ENCODE measurements around the gene ZNF649. TPM values are rescaled to one million over a fixed set of nuclear protein-coding genes. Genes with fewer than 3 reads are reported as not detected.

ZNF649 gene
- total RNA-seq, 1 experiment from 2014 or later: 8.8 TPM

GRCh38 chr19:51905206-51905605, 389 bp upstream of the ZNF649 start:
- TF ChIP-seq EZH2 (IDR thresholded peaks at IDR 0.05; ENCODE audit: low read depth) (no peak), CTCF (conservative IDR thresholded peaks at IDR 0.05) (no peak)
- H3K27me3 ChIP-seq (ENCODE audit: insufficient read depth, low read depth): no peaks in the 10 kb centered on the region
- H3K4me2 ChIP-seq: peak overlapping the region; percentile 91; the same call in 1 of the 2 replicates
- H3K4me1 ChIP-seq (replicated peaks; ENCODE audit: insufficient read depth): peaks cover 7% of the 10 kb centered on the region; the same call in 1 of the 2 replicates
- no peak for DNase-seq
- H2AFZ ChIP-seq: peak overlapping the region; percentile 97
- H3K36me3 ChIP-seq (ENCODE audit: low read depth): peaks cover 24% of the 10 kb centered on the region
- CTCF ChIA-PET: no interaction called here
- peaks cover 46% of the 10 kb centered on the region for H3K9me3 ChIP-seq (ENCODE audit: insufficient read depth, low read depth)
- H3F3A ChIP-seq (ENCODE audit: insufficient read depth, low read depth): no peaks in the 10 kb centered on the region
- no peaks in the 10 kb centered on the region for H4K20me1 ChIP-seq (ENCODE audit: insufficient read depth)
- peaks cover 39% of the 10 kb centered on the region for H3K79me2 ChIP-seq (ENCODE audit: low read depth)
- H3K4me3 ChIP-seq: peak overlapping the region; percentile 81; the same call in 1 of the 2 replicates
- intact Hi-C loops (cut with micrococcal nuclease; ENCODE audit: unreplicated experiment): loop anchor here (1.0 kb wide), 1 partner anchor 81 kb away; the partner anchor contains the start of gene ZNF350
- no peaks in the 10 kb centered on the region for H3K9me2 ChIP-seq (ENCODE audit: insufficient read depth)
- no peak overlapping the region for H3K27ac ChIP-seq
- POLR2A ChIA-PET (ENCODE audit: unreplicated experiment): no interaction called here
- no TSS peak for BruUV-seq (replicated peaks)

GRCh38 chr19:51903192-51903591, 1.6 kb downstream of the ZNF649 start:
- Histone ChIP-seq H3K4me3 (peak overlapping the region; percentile 81; the same call in 1 of the 2 replicates), H3K9me3 (ENCODE audit: insufficient read depth, low read depth) (peaks cover 66% of the 10 kb centered on the region), H3K79me2 (ENCODE audit: low read depth) (peaks cover 39% of the 10 kb centered on the region), H3K27me3 (ENCODE audit: insufficient read depth, low read depth) (no peaks in the 10 kb centered on the region), H2AFZ (no peak overlapping the region), H3K4me1 (replicated peaks; ENCODE audit: insufficient read depth) (peaks cover 7% of the 10 kb centered on the region; the same call in 1 of the 2 replicates), H3K27ac (no peak overlapping the region), H3F3A (ENCODE audit: insufficient read depth, low read depth) (no peaks in the 10 kb centered on the region), H3K4me2 (peak overlapping the region; percentile 91), H3K9me2 (ENCODE audit: insufficient read depth) (no peaks in the 10 kb centered on the region), H4K20me1 (ENCODE audit: insufficient read depth) (no peaks in the 10 kb centered on the region), H3K36me3 (ENCODE audit: low read depth) (peaks cover 44% of the 10 kb centered on the region)
- DNase-seq: no peak
- POLR2A ChIA-PET (ENCODE audit: unreplicated experiment): interaction anchor here (0.6 kb wide), 1 partner anchor 286 kb away, joined by 3 read pairs; no protein-coding TSS in a partner anchor
- CTCF ChIA-PET: no interaction called here
- no TSS peak for BruUV-seq (replicated peaks)
- no peak for TF ChIP-seq CTCF (conservative IDR thresholded peaks at IDR 0.05)
- TF ChIP-seq EZH2 (IDR thresholded peaks at IDR 0.05; ENCODE audit: low read depth): no peak
- intact Hi-C loops (cut with micrococcal nuclease; ENCODE audit: unreplicated experiment): loop anchor here (5.0 kb wide), 1 partner anchor 124 kb away; the partner anchor contains the start of gene ZNF614

- intact Hi-C loops (cut with micrococcal nuclease; ENCODE audit: unreplicated experiment): loop anchor here (5.0 kb wide), 1 partner anchor 125 kb away; the partner anchor contains the start of gene ZNF614
- H3K9me2 ChIP-seq (ENCODE audit: insufficient read depth): no peaks in the 10 kb centered on the region
- TF ChIP-seq CTCF (conservative IDR thresholded peaks at IDR 0.05) (no peak), EZH2 (IDR thresholded peaks at IDR 0.05; ENCODE audit: low read depth) (no peak)
- H3K4me2 ChIP-seq: no peak overlapping the region
- H3K36me3 ChIP-seq (ENCODE audit: low read depth): peaks cover 55% of the 10 kb centered on the region
- no peak overlapping the region for H2AFZ ChIP-seq
- peaks cover 7% of the 10 kb centered on the region; the same call in 1 of the 2 replicates for H3K4me1 ChIP-seq (replicated peaks; ENCODE audit: insufficient read depth)
- no peak for DNase-seq
- H3K79me2 ChIP-seq (ENCODE audit: low read depth): peaks cover 39% of the 10 kb centered on the region
- CTCF ChIA-PET: no interaction called here
- POLR2A ChIA-PET (ENCODE audit: unreplicated experiment): no interaction called here
- BruUV-seq (replicated peaks): no TSS peak
- no peaks in the 10 kb centered on the region for H3F3A ChIP-seq (ENCODE audit: insufficient read depth, low read depth)
- no peak overlapping the region for H3K4me3 ChIP-seq
- peaks cover 77% of the 10 kb centered on the region for H3K9me3 ChIP-seq (ENCODE audit: insufficient read depth, low read depth)
- H3K27me3 ChIP-seq (ENCODE audit: insufficient read depth, low read depth): no peaks in the 10 kb centered on the region
- H4K20me1 ChIP-seq (ENCODE audit: insufficient read depth): no peaks in the 10 kb centered on the region
- no peak overlapping the region for H3K27ac ChIP-seq
Observed at GRCh38 chr19:51901860-51902259, 3.0 kb downstream of the ZNF649 start.

Measured in PC-9 (cell line).